Brain microvascular endothelial cell (primary cell): ENCODE data around the gene MICAL2.

Experiments used
- DNase-seq: peaks from one replicate; pipeline ENCODE4 v3.0.0-alpha.2; 2020
- H3K27ac ChIP-seq: fragments of 250-450 bp; sonication (Bioruptor Pico); 2 replicates; pipeline ENCODE4 v1.5.1; 2020; ENCODE audit warnings: mild to moderate bottlenecking, moderate library complexity
- H3K27me3 ChIP-seq: fragments of 250-450 bp; sonication (Bioruptor Pico); replicated peaks from 2 replicates; pipeline ENCODE4 v1.5.1; 2020; ENCODE audit warnings: mild to moderate bottlenecking
- H3K36me3 ChIP-seq: fragments of 250-450 bp; sonication (Bioruptor Pico); replicated peaks from 2 replicates; pipeline ENCODE4 v1.5.1; 2020; ENCODE audit warnings: mild to moderate bottlenecking
- H3K4me3 ChIP-seq: 2 replicates; pipeline ENCODE4 v1.5.1; 2011; ENCODE audit warnings: low read depth, mild to moderate bottlenecking, control low read depth, low read length, moderate library complexity
- in situ Hi-C: cut with HindIII; loops from 2 replicates; pipeline ENCODE4 v1.10.0; 2017; ENCODE audit warnings: low sequenced_read_pairs, low pct_ligation_motif_present
- TF ChIP-seq, protein P1 (sequence below): IDR thresholded peaks from 2 replicates; pipeline ENCODE4 v1.5.1; 2011; ENCODE audit warnings: low read depth, mild to moderate bottlenecking, moderate library complexity, low read length, control low read depth, inconsistent platforms; ENCODE audit errors: missing control alignments

Gene MICAL2

DNA sequence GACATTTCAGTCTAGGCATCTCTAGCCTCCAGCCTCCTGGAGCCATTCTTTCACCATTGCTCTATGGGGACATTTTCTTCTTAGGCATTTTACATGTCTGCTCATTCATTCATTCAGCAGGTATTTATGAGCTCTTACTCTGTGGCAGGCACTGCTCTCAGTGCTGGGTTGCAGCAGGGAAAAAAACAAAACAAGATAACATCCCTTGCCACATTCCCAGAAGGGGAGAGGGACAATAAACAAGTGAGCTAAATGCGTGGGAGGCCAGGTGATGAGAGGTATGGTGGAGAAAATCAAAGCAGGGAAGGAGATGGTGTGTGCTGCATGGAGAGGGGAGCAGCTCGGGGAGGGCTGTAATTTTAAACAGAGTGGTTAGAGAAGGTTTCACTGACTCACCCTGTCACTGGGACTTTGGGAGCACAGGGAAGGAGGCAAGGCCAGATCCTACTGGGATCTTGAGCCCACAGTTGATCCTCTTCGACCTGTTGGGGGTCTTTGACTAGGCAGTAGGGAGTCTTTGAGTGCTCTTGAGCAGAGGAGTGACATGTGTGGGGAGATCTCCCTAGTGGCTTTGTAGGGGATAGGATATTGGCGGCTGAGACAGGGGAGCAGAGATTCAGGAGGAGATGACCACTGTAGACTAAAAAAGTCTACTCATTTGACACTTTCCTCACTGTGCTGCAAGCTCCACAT is 17.0 kb downstream of the MICAL2 start:
- Histone ChIP-seq H3K4me3 (no peak overlapping the region), H3K36me3 (peaks cover 69% of the 10 kb centered on the region), H3K27me3 (no peaks in the 10 kb centered on the region), H3K27ac (peak overlapping the region; percentile 49)
- TF ChIP-seq, protein P1, sequence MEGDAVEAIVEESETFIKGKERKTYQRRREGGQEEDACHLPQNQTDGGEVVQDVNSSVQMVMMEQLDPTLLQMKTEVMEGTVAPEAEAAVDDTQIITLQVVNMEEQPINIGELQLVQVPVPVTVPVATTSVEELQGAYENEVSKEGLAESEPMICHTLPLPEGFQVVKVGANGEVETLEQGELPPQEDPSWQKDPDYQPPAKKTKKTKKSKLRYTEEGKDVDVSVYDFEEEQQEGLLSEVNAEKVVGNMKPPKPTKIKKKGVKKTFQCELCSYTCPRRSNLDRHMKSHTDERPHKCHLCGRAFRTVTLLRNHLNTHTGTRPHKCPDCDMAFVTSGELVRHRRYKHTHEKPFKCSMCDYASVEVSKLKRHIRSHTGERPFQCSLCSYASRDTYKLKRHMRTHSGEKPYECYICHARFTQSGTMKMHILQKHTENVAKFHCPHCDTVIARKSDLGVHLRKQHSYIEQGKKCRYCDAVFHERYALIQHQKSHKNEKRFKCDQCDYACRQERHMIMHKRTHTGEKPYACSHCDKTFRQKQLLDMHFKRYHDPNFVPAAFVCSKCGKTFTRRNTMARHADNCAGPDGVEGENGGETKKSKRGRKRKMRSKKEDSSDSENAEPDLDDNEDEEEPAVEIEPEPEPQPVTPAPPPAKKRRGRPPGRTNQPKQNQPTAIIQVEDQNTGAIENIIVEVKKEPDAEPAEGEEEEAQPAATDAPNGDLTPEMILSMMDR: peak; percentile 16
- in situ Hi-C loops: no loop called here
- no peak for DNase-seq

- in situ Hi-C loops: no loop called here
- no peak for DNase-seq
- Histone ChIP-seq H3K27ac (no peak overlapping the region), H3K27me3 (no peaks in the 10 kb centered on the region), H3K4me3 (no peak overlapping the region), H3K36me3 (peaks cover 72% of the 10 kb centered on the region)
- TF ChIP-seq, protein P1: no peak
Observed at GRCh38 chr11:12128301-12128751, 17.9 kb downstream of the MICAL2 start.

DNA sequence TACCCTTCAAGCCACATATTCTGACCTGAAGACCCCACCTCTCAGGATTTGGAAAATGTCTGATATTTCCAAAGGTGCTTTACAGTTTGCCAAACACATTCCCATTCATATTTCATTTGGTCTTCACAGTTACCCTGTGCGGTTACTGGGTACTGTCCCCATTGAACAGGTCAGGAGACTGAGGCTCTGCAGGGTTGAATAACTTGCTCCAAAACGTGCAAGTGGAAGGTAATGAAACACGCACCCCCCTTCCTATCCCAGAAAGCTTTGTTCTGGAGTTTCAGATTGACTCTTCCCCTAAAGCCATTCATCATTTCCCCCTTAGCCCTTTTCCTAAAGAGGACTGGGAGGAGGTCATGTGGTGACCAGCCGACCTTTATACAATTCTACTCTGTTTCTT is 18.8 kb downstream of the MICAL2 start:
- H3K27me3 ChIP-seq: no peaks in the 10 kb centered on the region
- in situ Hi-C loops: no loop called here
- peaks cover 70% of the 10 kb centered on the region for H3K36me3 ChIP-seq
- no peak overlapping the region for H3K4me3 ChIP-seq
- no peak for DNase-seq
- no peak overlapping the region for H3K27ac ChIP-seq
- TF ChIP-seq, protein P1: no peak

DNA sequence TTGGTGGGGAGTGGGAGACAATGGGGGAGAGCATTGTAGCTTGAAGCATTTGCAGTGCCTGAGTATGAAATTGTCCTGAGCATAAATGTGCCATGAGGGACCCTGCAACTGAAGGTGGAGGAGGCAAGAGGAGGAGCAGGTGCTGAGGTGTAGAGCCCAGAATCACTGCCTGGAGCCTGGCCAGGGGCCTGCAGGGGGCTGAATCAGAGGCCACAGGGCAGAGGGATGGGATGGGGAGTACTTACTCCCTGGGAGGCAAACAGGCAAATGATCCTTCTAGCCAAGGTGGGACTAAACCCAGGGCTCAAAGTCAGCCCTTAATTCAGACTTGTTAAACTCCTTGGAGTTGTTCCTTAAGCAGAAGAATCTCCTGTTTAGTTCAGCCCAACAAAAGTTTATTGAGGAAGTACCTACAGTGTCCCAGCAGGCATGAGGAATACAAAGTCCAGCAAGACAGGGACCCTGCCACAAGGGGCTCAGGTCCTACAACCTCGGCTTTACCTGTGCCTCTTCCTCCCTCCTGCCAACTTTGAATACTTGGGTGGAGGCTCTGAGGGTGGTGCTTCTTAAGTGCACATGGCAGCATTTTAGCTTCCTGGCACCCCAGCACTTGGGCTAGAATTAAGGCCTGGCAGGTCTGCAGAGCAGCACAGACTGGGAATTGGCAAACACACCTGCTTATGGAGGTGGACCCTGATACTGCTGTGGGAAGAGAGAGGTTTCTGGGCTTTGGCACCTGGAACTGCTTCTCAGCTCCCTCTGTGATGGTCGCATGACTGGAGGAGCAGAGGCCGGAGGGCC is 20.0 kb downstream of the MICAL2 start:
- TF ChIP-seq, protein P1: no peak
- H3K27ac ChIP-seq: no peak overlapping the region
- H3K27me3 ChIP-seq: no peaks in the 10 kb centered on the region
- in situ Hi-C loops: no loop called here
- DNase-seq: no peak
- H3K4me3 ChIP-seq: no peak overlapping the region
- H3K36me3 ChIP-seq: peaks cover 62% of the 10 kb centered on the region

- TF ChIP-seq, protein P1: no peak
- no peak for DNase-seq
- in situ Hi-C loops: no loop called here
- H3K36me3 ChIP-seq: peaks cover 71% of the 10 kb centered on the region
- no peak overlapping the region for H3K4me3 ChIP-seq
- no peaks in the 10 kb centered on the region for H3K27me3 ChIP-seq
- no peak overlapping the region for H3K27ac ChIP-seq
Observed at GRCh38 chr11:12131943-12132789, 21.8 kb downstream of the MICAL2 start.
